22Rv1 (cell line): ENCODE measurements around the gene RFC2.

Experiments used
- CTCF ChIP-seq: fragments of 450-650 bp; IDR thresholded peaks from 2 replicates; pipeline ENCODE4 v1.5.1; 2017; ENCODE audit warnings: mild to moderate bottlenecking
- ZFX ChIP-seq: fragments of 450-650 bp; IDR thresholded peaks from 2 replicates; pipeline ENCODE4 v1.6.1; 2017; ENCODE audit warnings: antibody characterized with exemption, borderline replicate concordance

GRCh38 chr7:74228951-74229900, 25.0 kb downstream of the RFC2 start:
- TF ChIP-seq CTCF (no peak), ZFX (no peak)
